ENCODE measurements around the gene RAB29. TPM values are rescaled to one million over a fixed set of nuclear protein-coding genes. Genes with fewer than 3 reads are reported as not detected.
"Not testable (repeated sequence)": the region's sequence is repeated elsewhere in the genome, so short reads cannot be mapped to it uniquely, and the experiment has no call there.

RAB29 gene
- total RNA-seq, 1 experiment from 2014 or later = 18.1 TPM

DNA sequence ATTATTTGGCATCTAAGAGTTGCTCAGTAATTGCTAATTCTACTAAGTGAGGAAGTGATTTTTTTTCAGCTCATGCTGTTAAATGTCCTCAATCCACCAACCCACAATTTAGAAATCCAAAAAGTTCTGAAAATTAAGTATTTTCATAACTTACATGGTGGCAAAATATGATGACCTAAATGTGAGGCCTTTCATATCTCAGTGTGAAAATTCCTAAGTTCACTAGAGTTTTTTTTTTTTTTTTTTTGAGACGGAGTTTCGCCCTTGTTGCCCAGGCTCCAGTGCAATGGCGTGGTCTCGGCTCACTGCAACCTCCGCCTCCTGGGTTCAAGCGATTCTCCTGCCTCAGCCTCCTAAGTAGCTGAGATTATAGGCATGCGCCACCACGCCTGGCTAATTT, 30.9 kb downstream of the RAB29 start:
- DNase-seq (ENCODE audit: low read depth in 1 of 2, low spot score in 2 of 2) = no peak
- H3K36me3 ChIP-seq = peaks cover 82% of the 10 kb centered on the region

DNA sequence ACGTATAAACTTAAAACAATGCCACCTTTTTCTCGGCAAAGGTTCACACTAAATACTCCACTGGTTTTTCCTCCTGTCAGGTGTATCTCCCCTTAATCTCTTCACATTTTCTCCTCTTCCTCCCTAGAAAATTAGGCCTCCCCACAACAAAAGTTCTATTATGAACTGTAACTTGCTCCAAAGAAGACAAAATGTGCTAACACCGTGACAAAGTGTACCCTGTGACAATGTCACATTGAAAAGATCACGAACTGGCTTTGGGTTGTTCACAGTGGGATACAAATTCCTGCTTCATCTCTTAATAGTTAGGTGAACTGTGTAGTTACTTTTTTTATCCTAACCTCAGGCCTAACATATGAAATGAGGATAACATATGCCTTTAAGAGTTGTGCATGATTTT, 31.3 kb downstream of the RAB29 start:
- DNase-seq (ENCODE audit: low read depth in 1 of 2, low spot score in 2 of 2) = no peak
- peaks cover 31% of the 10 kb centered on the region for H3K4me1 ChIP-seq (replicated peaks)
- peaks cover 83% of the 10 kb centered on the region for H3K36me3 ChIP-seq
- no peak overlapping the region for H3K4me3 ChIP-seq
- H3K27me3 ChIP-seq (replicated peaks) = no peaks in the 10 kb centered on the region
- no peak overlapping the region for H3K27ac ChIP-seq
- H3K9me3 ChIP-seq (replicated peaks) = no peaks in the 10 kb centered on the region

More for the DNA sequence above, 30.9 kb downstream of the RAB29 start:
- Histone ChIP-seq H3K4me1 (replicated peaks) (peaks cover 30% of the 10 kb centered on the region), H3K27ac (no peak overlapping the region), H3K9me3 (replicated peaks) (no peaks in the 10 kb centered on the region), H3K27me3 (replicated peaks) (no peaks in the 10 kb centered on the region), H3K4me3 (no peak overlapping the region)

DNA sequence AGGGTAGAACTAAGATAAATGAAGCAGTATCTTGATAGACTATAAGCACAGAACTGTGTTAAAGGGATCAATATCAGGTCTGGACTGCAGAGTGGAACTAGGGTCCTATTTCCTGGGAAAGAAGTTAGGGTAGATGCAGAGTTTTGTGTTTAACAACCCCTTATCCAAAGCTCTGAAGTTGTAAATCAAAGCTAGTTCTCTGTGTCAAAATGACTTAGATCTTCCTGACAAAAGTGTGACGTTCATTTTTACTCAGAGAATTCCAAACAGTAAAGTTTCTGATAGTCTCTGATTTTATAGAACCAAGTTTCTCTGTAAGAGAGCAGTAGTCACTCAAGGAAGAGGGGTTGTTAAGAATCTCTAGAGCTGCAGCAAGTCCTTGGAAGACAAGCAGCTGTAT, 33.6 kb downstream of the RAB29 start:
- H3K27ac ChIP-seq = no peak overlapping the region
- H3K27me3 ChIP-seq (replicated peaks) = no peaks in the 10 kb centered on the region
- H3K4me3 ChIP-seq = no peak overlapping the region
- no peaks in the 10 kb centered on the region for H3K9me3 ChIP-seq (replicated peaks)
- peaks cover 16% of the 10 kb centered on the region for H3K4me1 ChIP-seq (replicated peaks)
- no peak for DNase-seq (ENCODE audit: low read depth in 1 of 2, low spot score in 2 of 2)
- peaks cover 74% of the 10 kb centered on the region for H3K36me3 ChIP-seq

DNA sequence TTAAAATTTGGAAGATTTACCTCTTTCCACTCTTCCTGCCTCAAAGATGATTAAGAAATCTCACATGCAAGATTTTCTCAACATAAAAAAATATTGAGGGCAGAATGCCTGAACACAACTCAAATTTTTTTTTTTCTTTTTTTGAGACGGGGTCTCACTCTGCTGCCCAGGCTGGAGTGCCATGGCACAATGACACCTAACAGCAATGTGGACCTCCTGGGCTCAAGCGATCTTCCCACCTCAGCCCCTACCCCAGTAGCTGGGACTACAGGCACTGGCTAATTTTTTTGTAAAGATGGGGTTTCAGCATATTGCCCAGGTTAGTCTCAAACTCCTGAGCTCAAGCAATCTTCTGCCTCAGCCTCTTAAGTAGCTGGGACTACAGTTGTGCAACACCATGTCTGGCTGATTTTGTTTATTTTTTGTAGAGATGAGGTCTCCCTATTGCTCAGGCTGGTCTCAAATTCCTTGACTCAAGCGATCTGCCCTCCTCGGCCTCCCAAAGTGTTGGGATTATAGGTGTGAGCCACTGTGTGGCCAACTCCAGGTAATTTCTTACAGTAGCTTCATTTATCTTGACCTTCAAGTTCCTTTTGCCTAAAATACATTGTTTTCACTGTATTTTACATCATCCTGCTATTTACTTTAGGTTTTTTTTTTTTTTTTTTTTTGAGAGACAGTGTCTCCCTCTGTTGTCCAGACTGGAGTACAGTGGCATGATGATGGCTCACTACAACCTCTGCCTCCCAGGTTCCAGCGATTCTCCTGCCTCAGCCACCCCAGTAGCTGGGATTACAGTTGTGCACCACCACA, 35.7 kb downstream of the RAB29 start:
- Histone ChIP-seq H3K9me3 (replicated peaks) (no peaks in the 10 kb centered on the region), H3K4me3 (no peak overlapping the region), H3K27me3 (replicated peaks) (no peaks in the 10 kb centered on the region), H3K36me3 (peaks cover 76% of the 10 kb centered on the region), H3K27ac (no peak overlapping the region), H3K4me1 (replicated peaks) (peaks cover 12% of the 10 kb centered on the region)
- peak in 1 of 2 experiments; percentile 56 for DNase-seq (ENCODE audit: low read depth in 1 of 2, low spot score in 2 of 2)

DNA sequence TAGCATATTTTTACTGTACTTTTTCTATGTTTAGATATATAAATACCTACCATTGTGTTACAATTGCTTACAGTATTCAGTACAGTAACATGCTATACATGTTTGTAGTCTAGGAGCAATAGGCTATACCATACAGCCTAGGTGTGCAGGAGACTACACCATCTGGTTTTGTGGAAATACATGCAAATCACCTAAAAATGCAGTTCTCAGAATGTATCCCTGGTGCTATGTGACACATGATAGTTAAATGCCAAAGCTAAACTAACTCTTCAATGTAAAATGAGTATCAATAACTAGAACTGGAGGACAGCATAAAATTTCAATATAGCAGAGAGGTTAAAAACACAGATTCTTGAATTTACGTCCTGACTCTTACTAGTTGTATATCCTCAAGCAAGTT, 40.1 kb downstream of the RAB29 start:
- no peaks in the 10 kb centered on the region for H3K27me3 ChIP-seq (replicated peaks)
- H3K27ac ChIP-seq = no peak overlapping the region
- peaks cover 12% of the 10 kb centered on the region for H3K4me1 ChIP-seq (replicated peaks)
- no peaks in the 10 kb centered on the region for H3K9me3 ChIP-seq (replicated peaks)
- no peak overlapping the region for H3K4me3 ChIP-seq
- peaks cover 63% of the 10 kb centered on the region for H3K36me3 ChIP-seq
- no peak for DNase-seq (ENCODE audit: low read depth in 1 of 2, low spot score in 2 of 2)

DNA sequence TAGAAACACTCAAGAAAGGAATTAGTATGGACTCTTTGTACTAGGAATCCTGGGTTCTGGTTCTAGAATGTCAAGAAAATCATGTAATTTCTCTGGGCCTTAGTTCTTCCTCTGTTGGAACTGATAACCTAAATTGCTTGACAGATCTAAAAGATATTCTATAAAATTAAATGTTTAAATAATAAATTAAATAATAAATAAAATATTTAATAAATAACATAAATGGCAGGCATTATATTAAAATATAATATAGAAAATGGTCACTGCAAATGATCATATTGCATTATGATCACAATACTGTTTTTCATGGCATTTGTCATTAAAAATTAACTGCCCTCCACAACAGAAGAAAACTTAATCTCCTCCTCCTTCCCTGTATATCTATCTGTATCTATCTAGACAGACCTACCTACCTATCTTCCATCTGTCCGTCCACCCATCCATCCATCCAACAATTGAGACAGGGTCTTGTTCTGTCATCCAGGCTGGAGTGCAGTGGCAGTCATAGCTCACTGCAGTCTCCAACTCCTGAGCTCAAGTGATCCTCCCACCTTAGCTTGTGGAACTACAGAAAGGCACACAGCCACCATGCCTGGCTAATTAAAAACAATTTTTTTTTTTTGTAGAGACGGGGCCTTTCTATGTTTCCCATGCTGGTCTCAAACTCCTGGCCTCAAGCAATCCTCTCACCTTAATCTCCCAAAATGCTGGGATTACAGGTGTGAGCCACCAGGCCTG, 41.7 kb downstream of the RAB29 start:
- Histone ChIP-seq H3K4me1 (replicated peaks) (peaks cover 5% of the 10 kb centered on the region; the same call in 1 of the 2 replicates), H3K27ac (no peak overlapping the region), H3K27me3 (replicated peaks) (no peaks in the 10 kb centered on the region), H3K4me3 (no peak overlapping the region), H3K9me3 (replicated peaks) (no peaks in the 10 kb centered on the region), H3K36me3 (peaks cover 59% of the 10 kb centered on the region)
- DNase-seq (ENCODE audit: low read depth in 1 of 2, low spot score in 2 of 2) = no peak

DNA sequence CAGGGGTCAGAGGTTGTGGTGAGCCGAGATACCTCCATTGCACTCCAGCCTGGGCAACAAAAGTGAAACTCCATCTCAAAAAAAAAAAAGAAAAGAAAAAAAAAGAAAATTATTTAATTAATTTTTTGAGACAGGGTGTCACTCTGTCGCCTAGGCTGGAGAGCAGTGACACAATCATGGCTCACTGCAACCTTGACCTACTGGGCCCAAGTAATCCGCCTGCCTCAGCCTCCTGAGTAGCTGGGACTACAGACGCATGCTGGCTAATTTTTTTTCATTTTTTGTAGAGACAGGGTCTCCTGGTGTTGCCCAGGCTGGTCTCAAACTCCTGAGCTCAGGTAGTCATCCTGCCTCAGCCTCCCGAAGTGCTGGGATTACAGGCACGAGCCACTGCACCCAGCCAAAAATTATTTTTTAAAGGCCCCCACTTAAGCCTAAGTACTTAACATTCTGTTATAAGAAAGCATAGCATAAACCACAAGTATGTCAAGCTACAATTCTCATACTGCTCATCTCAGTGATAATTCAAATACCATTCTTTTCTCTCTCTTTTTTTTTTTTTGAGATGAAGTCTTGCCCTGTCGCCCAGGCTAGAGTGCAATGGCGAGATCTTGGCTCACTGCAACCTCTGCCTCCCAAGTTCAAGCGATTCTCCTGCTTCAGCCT, 45.2 kb downstream of the RAB29 start:
- no peak for DNase-seq (ENCODE audit: low read depth in 1 of 2, low spot score in 2 of 2)

DNA sequence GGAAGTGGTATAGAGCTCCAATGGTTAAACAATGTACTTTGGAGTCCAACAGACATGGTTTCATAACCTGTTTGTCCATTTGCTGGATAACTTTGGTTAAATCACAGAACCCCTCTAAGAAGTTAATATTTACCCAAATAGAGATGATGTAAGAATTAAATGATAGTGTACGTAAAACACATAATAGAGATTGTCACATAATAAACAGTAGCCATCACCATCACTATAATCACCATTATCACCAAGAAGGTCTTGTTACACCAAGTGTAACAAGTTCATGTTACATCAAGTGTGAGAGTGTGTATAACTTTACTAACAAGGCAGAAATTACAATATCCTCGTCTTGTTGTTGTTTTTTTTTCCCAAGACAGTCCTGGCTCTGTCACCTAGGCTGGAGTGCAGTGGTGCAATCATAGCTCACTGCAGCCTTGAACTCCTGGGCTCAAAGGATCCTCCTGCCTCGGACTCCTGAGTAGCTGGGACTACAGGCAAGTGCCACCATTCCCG, 48.6 kb downstream of the RAB29 start:
- Histone ChIP-seq H3K36me3 (peaks cover 82% of the 10 kb centered on the region), H3K4me1 (replicated peaks) (no peaks in the 10 kb centered on the region), H3K4me3 (no peak overlapping the region), H3K27me3 (replicated peaks) (no peaks in the 10 kb centered on the region), H3K27ac (no peak overlapping the region), H3K9me3 (replicated peaks) (no peaks in the 10 kb centered on the region)
- DNase-seq (ENCODE audit: low read depth in 1 of 2, low spot score in 2 of 2) = no peak

More for the DNA sequence above, 45.2 kb downstream of the RAB29 start:
- no peak overlapping the region for H3K27ac ChIP-seq
- no peaks in the 10 kb centered on the region for H3K27me3 ChIP-seq (replicated peaks)
- no peak overlapping the region for H3K4me3 ChIP-seq
- peaks cover 5% of the 10 kb centered on the region; the same call in 1 of the 2 replicates for H3K4me1 ChIP-seq (replicated peaks)
- H3K9me3 ChIP-seq (replicated peaks) = no peaks in the 10 kb centered on the region
- H3K36me3 ChIP-seq = peaks cover 68% of the 10 kb centered on the region

DNA sequence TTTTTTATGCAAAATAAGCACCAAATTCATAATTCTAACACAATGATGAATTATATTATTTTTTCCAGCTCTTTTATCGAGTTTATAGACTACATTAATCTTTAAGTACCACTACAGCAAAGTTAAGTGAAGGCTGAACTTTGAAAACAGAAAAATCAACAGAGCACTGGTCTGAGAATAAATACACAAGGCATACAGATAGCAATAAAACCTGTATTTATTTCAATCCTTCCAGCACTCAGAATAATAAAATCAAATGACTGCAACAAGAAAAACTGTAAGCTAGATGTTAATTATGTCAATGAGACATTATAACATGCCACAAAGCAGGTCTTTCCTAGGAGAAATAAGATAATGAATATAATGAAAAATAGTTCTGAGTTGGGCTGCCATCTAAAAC, 49.8 kb downstream of the RAB29 start:
- H3K9me3 ChIP-seq (replicated peaks) = no peaks in the 10 kb centered on the region
- H3K27ac ChIP-seq = no peak overlapping the region
- no peaks in the 10 kb centered on the region for H3K27me3 ChIP-seq (replicated peaks)
- H3K4me1 ChIP-seq (replicated peaks) = no peaks in the 10 kb centered on the region
- DNase-seq (ENCODE audit: low read depth in 1 of 2, low spot score in 2 of 2) = no peak
- H3K4me3 ChIP-seq = no peak overlapping the region
- peaks cover 90% of the 10 kb centered on the region for H3K36me3 ChIP-seq

DNA sequence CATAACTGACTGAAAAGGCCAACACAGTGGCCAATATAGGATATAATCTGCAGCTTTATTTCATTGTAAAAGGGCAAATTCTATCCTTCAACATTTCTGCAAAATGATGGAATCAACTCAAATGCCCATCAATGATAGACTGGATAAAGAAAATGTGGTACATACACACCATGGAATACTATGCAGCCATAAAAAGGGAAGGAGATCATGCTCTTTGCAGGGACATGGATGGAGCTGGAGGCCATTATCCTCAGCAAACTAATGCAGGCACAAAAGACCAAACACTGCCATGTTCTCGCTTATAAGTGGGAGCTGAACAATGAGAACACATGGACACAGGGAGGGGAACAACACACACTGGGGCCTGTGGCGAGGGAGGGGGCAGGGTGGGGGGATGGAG, 54.5 kb downstream of the RAB29 start:
- not testable (repeated sequence) for DNase-seq (ENCODE audit: low read depth in 1 of 2, low spot score in 2 of 2); H3K27me3 ChIP-seq (replicated peaks); H3K4me1 ChIP-seq (replicated peaks); H3K27ac ChIP-seq; H3K9me3 ChIP-seq (replicated peaks); H3K4me3 ChIP-seq
- peaks cover 99% of the 10 kb centered on the region for H3K36me3 ChIP-seq

DNA sequence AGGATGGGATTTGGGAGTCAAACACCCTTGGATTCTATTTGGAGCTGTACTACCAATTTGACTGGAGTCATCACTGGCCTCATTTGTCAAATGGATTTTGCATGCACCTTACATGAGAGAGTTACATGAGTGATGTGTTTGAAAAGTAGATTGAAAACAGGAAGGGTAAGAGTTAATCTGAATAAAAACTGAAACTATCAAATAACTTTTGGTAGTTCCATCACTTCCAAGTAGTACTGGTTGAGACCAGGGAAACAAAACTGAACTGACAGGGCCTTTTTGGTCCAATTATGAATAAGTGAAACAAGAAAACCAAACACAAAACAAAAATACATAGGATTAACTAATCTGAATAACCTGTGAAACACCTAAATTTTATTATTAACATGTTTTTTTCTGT, 55.5 kb downstream of the RAB29 start:
- no peak for DNase-seq (ENCODE audit: low read depth in 1 of 2, low spot score in 2 of 2)
- H3K27ac ChIP-seq = no peak overlapping the region
- no peaks in the 10 kb centered on the region for H3K4me1 ChIP-seq (replicated peaks)
- H3K9me3 ChIP-seq (replicated peaks) = no peaks in the 10 kb centered on the region
- no peak overlapping the region for H3K4me3 ChIP-seq
- no peaks in the 10 kb centered on the region for H3K27me3 ChIP-seq (replicated peaks)
- H3K36me3 ChIP-seq = peaks cover 99% of the 10 kb centered on the region

DNA sequence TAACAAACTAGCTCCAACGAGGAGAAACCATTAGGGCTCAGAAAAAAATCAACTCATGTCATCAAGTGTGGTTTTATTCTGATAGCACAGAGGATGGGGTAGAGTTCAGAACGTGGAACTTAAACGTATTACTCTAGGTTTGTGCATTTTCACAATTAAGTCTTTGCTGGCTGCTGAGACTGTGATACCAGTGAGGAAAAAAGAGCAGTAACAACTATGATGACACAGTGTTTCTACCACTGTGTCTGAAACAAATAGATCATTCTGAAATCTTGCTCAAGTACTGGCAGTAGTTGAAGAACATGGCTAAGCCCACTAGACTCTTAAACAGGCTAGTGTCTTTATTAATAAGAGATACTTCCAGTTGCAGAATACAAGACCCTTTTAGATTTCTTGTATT, 56.3 kb downstream of the RAB29 start:
- no peak overlapping the region for H3K27ac ChIP-seq
- H3K9me3 ChIP-seq (replicated peaks) = no peaks in the 10 kb centered on the region
- no peak for DNase-seq (ENCODE audit: low read depth in 1 of 2, low spot score in 2 of 2)
- no peaks in the 10 kb centered on the region for H3K27me3 ChIP-seq (replicated peaks)
- H3K4me1 ChIP-seq (replicated peaks) = no peaks in the 10 kb centered on the region
- peaks cover 96% of the 10 kb centered on the region for H3K36me3 ChIP-seq
- no peak overlapping the region for H3K4me3 ChIP-seq
